Esophagus squamous epithelium (tissue), 5 donors: ENCODE data around the gene UCHL1. TPM values are rescaled to one million over a fixed set of nuclear protein-coding genes. Genes with fewer than 3 reads are reported as not detected.
"Not testable (repeated sequence)": the region's sequence is repeated elsewhere in the genome, so short reads cannot be mapped to it uniquely, and the experiment has no call there.

Experiments used
- DNase-seq: peaks from one replicate; lab custom pipeline; 2025; lab: John Stamatoyannopoulos, UW
- H3K27ac ChIP-seq, 4 donors: fragments of 200-600 bp; sonication (generic); one replicate each; pipeline ENCODE4 v1.5.1; 2016 to 2019; ENCODE audit warnings: mild to moderate bottlenecking in 1 of 4
- H3K27me3 ChIP-seq, 4 donors: fragments of 200-600 bp; sonication (generic); 1 replicate in 3 of 4; 2 replicates in 1 of 4; pipeline versions ENCODE4 v1.5.1 to v1.6.0; 2017 to 2021; ENCODE audit warnings: antibody characterized with exemption in 1 of 4
- H3K36me3 ChIP-seq, 3 donors: fragments of 200-600 bp; sonication (generic); one replicate each; pipeline ENCODE4 v1.5.1; 2016 to 2019
- H3K4me1 ChIP-seq, 3 donors: fragments of 200-600 bp; sonication (generic); one replicate each; pipeline ENCODE4 v1.5.1; 2017 to 2019
- H3K4me3 ChIP-seq, 4 donors: fragments of 200-600 bp; sonication (generic); 1 replicate in 3 of 4; 2 replicates in 1 of 4; pipeline ENCODE4 v1.5.1; 2016 to 2019; ENCODE audit warnings: mild to moderate bottlenecking in 2 of 4, moderate library complexity in 1 of 4
- H3K9me3 ChIP-seq, 3 donors: fragments of 200-600 bp; sonication (generic); one replicate each; pipeline ENCODE4 v1.5.1; 2016 to 2019
- CTCF ChIP-seq, 6 experiments: fragments of 450-650 bp in 4 of 6; fragments of 200-600 bp in 2 of 6; sonication (generic) in 2 of 6; IDR thresholded peaks; one replicate each; pipeline ENCODE4 v1.5.1; 2016 to 2019; ENCODE audit warnings: antibody characterized with exemption in 6 of 6, mild to moderate bottlenecking in 4 of 6, moderate library complexity in 4 of 6
- POLR2A ChIP-seq, 4 donors: fragments of 450-650 bp; IDR thresholded peaks; one replicate each; pipeline ENCODE4 v1.6.1; 2017; ENCODE audit warnings: antibody characterized with exemption in 4 of 4, mild to moderate bottlenecking in 4 of 4, moderate library complexity in 3 of 4
- WGBS, 2 donors: methylation state at CpG; one replicate each; pipeline ENCODE4 v1.1.5; 2018; 5-methylcytosine and 5-hydroxymethylcytosine counted together
- intact Hi-C: fragments of 100-400 bp; cut with DNase I; formaldehyde crosslinking; loops from one replicate; pipeline ENCODE4 v1.15.0; 2022
- total RNA-seq, 4 donors: library from RNA; depleted of rRNA; stranded (reverse); fragments of >200 nt; gene quantifications; one replicate each; pipeline ENCODE4 v1.1.0, GENCODE V29; 2016
- donor health status: DM: yes; HTN: yes; CAD: no.

Gene UCHL1
- total RNA-seq, 4 donors from 2014 or later = 3.9 to 9.6 (median 9.0) TPM

GRCh38 chr4:41304221-41304620 is 47.5 kb downstream of the UCHL1 start:
- no peak overlapping the region for H3K27ac ChIP-seq
- intact Hi-C loops = no loop called here
- H3K4me3 ChIP-seq = no peak overlapping the region
- no peaks in the 10 kb centered on the region for H3K27me3 ChIP-seq
- H3K4me1 ChIP-seq = no peaks in the 10 kb centered on the region
- H3K36me3 ChIP-seq = no peaks in the 10 kb centered on the region
- TF ChIP-seq POLR2A (IDR thresholded peaks at IDR 0.05) (no peak), CTCF (IDR thresholded peaks at IDR 0.05) (no peak)
- DNase-seq = no peak
- no peaks in the 10 kb centered on the region for H3K9me3 ChIP-seq
- WGBS, 2 donors = 39 to 78% methylated on average over 5 of the region's 5 CpGs

- no peak for TF ChIP-seq CTCF (IDR thresholded peaks at IDR 0.05)
- no peak for TF ChIP-seq POLR2A (IDR thresholded peaks at IDR 0.05)
- H3K9me3 ChIP-seq = no peaks in the 10 kb centered on the region
- H3K36me3 ChIP-seq = no peaks in the 10 kb centered on the region
- 67 to 87% methylated on average over 3 of the region's 3 CpGs for WGBS, 2 donors
- no peak for DNase-seq
- H3K27me3 ChIP-seq = no peaks in the 10 kb centered on the region
- intact Hi-C loops = no loop called here
- no peak overlapping the region for H3K27ac ChIP-seq
- no peak overlapping the region for H3K4me3 ChIP-seq
- no peaks in the 10 kb centered on the region for H3K4me1 ChIP-seq
Measured at GRCh38 chr4:41305476-41305875, 48.7 kb downstream of the UCHL1 start.

- no peaks in the 10 kb centered on the region for H3K27me3 ChIP-seq
- H3K4me3 ChIP-seq = no peak overlapping the region
- intact Hi-C loops = no loop called here
- no peaks in the 10 kb centered on the region for H3K9me3 ChIP-seq
- WGBS, 2 donors = 62% methylated on average over 1 of the region's 1 CpG
- H3K4me1 ChIP-seq = no peaks in the 10 kb centered on the region
- H3K27ac ChIP-seq = no peak overlapping the region
- no peaks in the 10 kb centered on the region for H3K36me3 ChIP-seq
- TF ChIP-seq CTCF (IDR thresholded peaks at IDR 0.05) = peak in 1 of 6 experiments; percentile 28
- TF ChIP-seq POLR2A (IDR thresholded peaks at IDR 0.05) = no peak
- DNase-seq = no peak
Measured at GRCh38 chr4:41307638-41308037, 50.9 kb downstream of the UCHL1 start.

- no peak for DNase-seq
- Histone ChIP-seq H3K4me1 (no peaks in the 10 kb centered on the region), H3K4me3 (no peak overlapping the region), H3K27me3 (no peaks in the 10 kb centered on the region), H3K27ac (no peak overlapping the region), H3K9me3 (no peaks in the 10 kb centered on the region), H3K36me3 (no peaks in the 10 kb centered on the region)
- 71 to 76% methylated on average over 2 of the region's 2 CpGs for WGBS, 2 donors
- intact Hi-C loops = no loop called here
- TF ChIP-seq POLR2A (IDR thresholded peaks at IDR 0.05) = no peak
- no peak for TF ChIP-seq CTCF (IDR thresholded peaks at IDR 0.05)
Measured at GRCh38 chr4:41308398-41308797, 51.7 kb downstream of the UCHL1 start.

GRCh38 chr4:41315426-41315825 is 58.7 kb downstream of the UCHL1 start:
- H3K27me3 ChIP-seq, H3K27ac ChIP-seq, intact Hi-C loops, H3K4me1 ChIP-seq, H3K36me3 ChIP-seq, H3K9me3 ChIP-seq, H3K4me3 ChIP-seq, DNase-seq: not testable (repeated sequence)
- 91 to 95% methylated on average over 14 of the region's 14 CpGs for WGBS, 2 donors

GRCh38 chr4:41315862-41316261 is 59.1 kb downstream of the UCHL1 start:
- TF ChIP-seq POLR2A (IDR thresholded peaks at IDR 0.05) = no peak
- TF ChIP-seq CTCF (IDR thresholded peaks at IDR 0.05) = no peak
- DNase-seq = no peak
- 67 to 100% methylated on average over 1 of the region's 1 CpG for WGBS, 2 donors
- no peak overlapping the region for H3K27ac ChIP-seq
- intact Hi-C loops = no loop called here
- H3K36me3 ChIP-seq = no peaks in the 10 kb centered on the region
- no peaks in the 10 kb centered on the region for H3K4me1 ChIP-seq
- no peaks in the 10 kb centered on the region for H3K27me3 ChIP-seq
- no peak overlapping the region for H3K4me3 ChIP-seq
- no peaks in the 10 kb centered on the region for H3K9me3 ChIP-seq
